ENCODE results near the gene VEPH1. TPM values are rescaled to one million over a fixed set of nuclear protein-coding genes. Genes with fewer than 3 reads are reported as not detected.

Gene VEPH1
- total and polyA plus RNA-seq, 9 of the 15 experiments (the other 6 are each of a cell fraction or from before 2014, with no cell fraction given): 4.5 to 15.6 (median 5.8) TPM

GRCh38 chr3:157238457-157238856, 264.8 kb downstream of the VEPH1 start:
- H3K9me3 ChIP-seq (replicated peaks; ENCODE audit: control insufficient read depth, insufficient read depth, low read depth, low read length): no peaks in the 10 kb centered on the region
- no peaks in the 10 kb centered on the region for H3K27me3 ChIP-seq (ENCODE audit: control insufficient read depth in 2 of 2, insufficient read depth in 2 of 2, low read length in 2 of 2)
- ChIA-PET CTCF (ENCODE audit: low intra/inter-chr PET ratio) (interaction anchor here (1.4 kb wide), 2 partner anchors 34 to 37 kb away, joined by 3 to 8 read pairs; no protein-coding TSS in a partner anchor), POLR2A (no interaction called here)
- BruUV-seq (replicated peaks): no TSS peak
- no peaks in the 10 kb centered on the region for H4K20me1 ChIP-seq (replicated peaks; ENCODE audit: control insufficient read depth, insufficient read depth, low read length)
- no peak for DNase-seq (ENCODE audit: extremely low read depth in 1 of 4, low spot score in 3 of 4)
- H3K79me2 ChIP-seq (ENCODE audit: control insufficient read depth, insufficient read depth, low read length): no peaks in the 10 kb centered on the region
- in situ Hi-C loops (cut with MboI) (no loop called here), intact Hi-C loops (cut with micrococcal nuclease) (loop anchor here (2.0 to 10.0 kb wide), 3 partner anchors 78 to 256 kb away; partner anchors contain the start of gene CCNL1)
- H3K4me1 ChIP-seq (replicated peaks in 1 of 2; ENCODE audit: control insufficient read depth in 2 of 2, insufficient read depth in 2 of 2, low read length in 2 of 2): peaks cover 0 to 6% of the 10 kb centered on the region in 2 experiments; a peak in 1 of 5 replicates
- no peak overlapping the region for H3K27ac ChIP-seq (ENCODE audit: extremely low read depth, low read depth, low read length)
- FAIRE-seq: no peak
- no peak for ATAC-seq
- no peaks in the 10 kb centered on the region for H3K36me3 ChIP-seq (ENCODE audit: control insufficient read depth, insufficient read depth, low read length)
- WGBS (ENCODE audit: insufficient coverage, low coverage, missing lambda C conversion rate): 67% methylated on average over 1 of the region's 1 CpG
- no peaks in the 10 kb centered on the region for H3K9me1 ChIP-seq (ENCODE audit: control insufficient read depth, insufficient read depth, low read length)
- H3K9ac ChIP-seq (ENCODE audit: insufficient read depth in 1 of 2, low read depth in 2 of 2, low read length in 2 of 2): no peak overlapping the region
- H3K4me3 ChIP-seq: no peak overlapping the region
- H2AFZ ChIP-seq (ENCODE audit: low read depth, low read length): no peak overlapping the region
- H3K4me2 ChIP-seq (ENCODE audit: insufficient read depth, low read length): no peak overlapping the region
- no peak for TF ChIP-seq TSHZ1 (CRISPR knock-in tag; IDR thresholded peaks at IDR 0.05)
- TF ChIP-seq NFRKB (IDR thresholded peaks at IDR 0.05; ENCODE audit: low read depth): no peak
